ENCODE measurements around the gene LRBA. TPM values are rescaled to one million over a fixed set of nuclear protein-coding genes. Genes with fewer than 3 reads are reported as not detected.

The LRBA gene
- total RNA-seq, 5 donors from 2014 or later (not counting 1 experiment from before 2014, with no cell fraction given) = 56.1 to 81.7 (median 56.9) TPM

GRCh38 chr4:150582146-150582872, 432.8 kb downstream of the LRBA start, which contains the start of gene MAB21L2:
TSS of gene MAB21L2 (plus strand) at chr4:150582151. CDS start at chr4:150583030, 879 bp downstream.
- no peak within 1 kb of the TSS for H3K4me3 Mint-ChIP-seq
- Histone ChIP-seq H3K27me3 (replicated peaks in 1 of 2; ENCODE audit: control insufficient read depth in 2 of 2, extremely low read depth in 1 of 2, insufficient read depth in 2 of 2, low read length in 1 of 2) (no peaks in the 10 kb centered on the region), H3K9me3 (no peaks in the 10 kb centered on the region), H3K27ac (ENCODE audit: low read length) (no peak within 1 kb of the TSS), H3K36me3 (ENCODE audit: control insufficient read depth in 2 of 2, extremely low read depth in 1 of 2, insufficient read depth in 1 of 2, low read length in 1 of 2) (peaks cover 5 to 26% of the 10 kb centered on the region in 2 donors), H3K4me3 (ENCODE audit: control insufficient read depth in 1 of 2, extremely low read depth in 1 of 2, low read length in 1 of 2) (no peak within 1 kb of the TSS), H3K4me1 (ENCODE audit: control insufficient read depth in 1 of 2, extremely low read depth in 1 of 2, insufficient read depth in 2 of 2, low read length in 2 of 2) (no peaks in the 10 kb centered on the region)
- ATAC-seq (replicated peaks in 1 of 4) = no peak
- ChIA-PET CTCF (no interaction called here), POLR2A (no interaction called here)
- peaks cover 0 to 2% (median 0%) of the 10 kb centered on the region in 3 donors for H3K4me1 Mint-ChIP-seq
- 98% methylated on average over 9 of the region's 27 CpGs for WGBS (ENCODE audit: insufficient coverage)
- H3K36me3 Mint-ChIP-seq = peaks cover 67% of the 10 kb centered on the region
- H3K27me3 Mint-ChIP-seq = no peaks in the 10 kb centered on the region
- H3K27ac Mint-ChIP-seq = no peak within 1 kb of the TSS
- H3K9me3 Mint-ChIP-seq = no peaks in the 10 kb centered on the region
- DNase-seq = no peak

GRCh38 chr4:150581641-150582051, 433.4 kb downstream of the LRBA start:
- DNase-seq (no peak), ATAC-seq (replicated peaks in 1 of 4) (no peak)
- WGBS (ENCODE audit: insufficient coverage) = no CpG with 5 or more reads among the region's 13 CpGs
- Mint-ChIP-seq H3K4me1 (peaks cover 0 to 2% (median 0%) of the 10 kb centered on the region in 3 donors), H3K9me3 (no peaks in the 10 kb centered on the region), H3K27ac (no peak overlapping the region), H3K4me3 (no peak overlapping the region), H3K27me3 (no peaks in the 10 kb centered on the region), H3K36me3 (peaks cover 66% of the 10 kb centered on the region)
- H3K36me3 ChIP-seq (ENCODE audit: control insufficient read depth in 2 of 2, extremely low read depth in 1 of 2, insufficient read depth in 1 of 2, low read length in 1 of 2) = peaks cover 5 to 26% of the 10 kb centered on the region in 2 donors
- no peaks in the 10 kb centered on the region for H3K4me1 ChIP-seq (ENCODE audit: control insufficient read depth in 1 of 2, extremely low read depth in 1 of 2, insufficient read depth in 2 of 2, low read length in 2 of 2)
- no peak overlapping the region for H3K4me3 ChIP-seq (ENCODE audit: control insufficient read depth in 1 of 2, extremely low read depth in 1 of 2, low read length in 1 of 2)
- CTCF ChIA-PET = no interaction called here
- H3K27ac ChIP-seq (ENCODE audit: low read length) = no peak overlapping the region
- POLR2A ChIA-PET = no interaction called here
- no peaks in the 10 kb centered on the region for H3K9me3 ChIP-seq
- no peaks in the 10 kb centered on the region for H3K27me3 ChIP-seq (replicated peaks in 1 of 2; ENCODE audit: control insufficient read depth in 2 of 2, extremely low read depth in 1 of 2, insufficient read depth in 2 of 2, low read length in 1 of 2)

GRCh38 chr4:150581056-150581605, 434.0 kb downstream of the LRBA start:
- H3K4me3 Mint-ChIP-seq = no peak overlapping the region
- ATAC-seq (replicated peaks in 1 of 4) (no peak), DNase-seq (no peak)
- WGBS (ENCODE audit: insufficient coverage) = no CpG with 5 or more reads among the region's 7 CpGs
- no peaks in the 10 kb centered on the region for H3K27me3 Mint-ChIP-seq
- H3K36me3 Mint-ChIP-seq = peaks cover 60% of the 10 kb centered on the region
- no peaks in the 10 kb centered on the region for H3K27me3 ChIP-seq (replicated peaks in 1 of 2; ENCODE audit: control insufficient read depth in 2 of 2, extremely low read depth in 1 of 2, insufficient read depth in 2 of 2, low read length in 1 of 2)
- H3K4me1 ChIP-seq (ENCODE audit: control insufficient read depth in 1 of 2, extremely low read depth in 1 of 2, insufficient read depth in 2 of 2, low read length in 2 of 2) = no peaks in the 10 kb centered on the region
- CTCF ChIA-PET = no interaction called here
- H3K4me1 Mint-ChIP-seq = peaks cover 0 to 2% (median 0%) of the 10 kb centered on the region in 3 donors
- no peaks in the 10 kb centered on the region for H3K9me3 ChIP-seq
- peaks cover 5 to 23% of the 10 kb centered on the region in 2 donors for H3K36me3 ChIP-seq (ENCODE audit: control insufficient read depth in 2 of 2, extremely low read depth in 1 of 2, insufficient read depth in 1 of 2, low read length in 1 of 2)
- no peak overlapping the region for H3K4me3 ChIP-seq (ENCODE audit: control insufficient read depth in 1 of 2, extremely low read depth in 1 of 2, low read length in 1 of 2)
- POLR2A ChIA-PET = interaction anchor here in 1 of 2 donors (0.6 kb wide), 1 partner anchor 153 kb away, joined by 3 read pairs; no protein-coding TSS in a partner anchor
- H3K27ac Mint-ChIP-seq = no peak overlapping the region
- H3K27ac ChIP-seq (ENCODE audit: low read length) = no peak overlapping the region
- no peaks in the 10 kb centered on the region for H3K9me3 Mint-ChIP-seq

GRCh38 chr4:150580306-150580705, 434.8 kb downstream of the LRBA start:
- no peak overlapping the region for H3K4me3 ChIP-seq (ENCODE audit: control insufficient read depth in 1 of 2, extremely low read depth in 1 of 2, low read length in 1 of 2)
- CTCF ChIA-PET = no interaction called here
- no peaks in the 10 kb centered on the region for H3K4me1 ChIP-seq (ENCODE audit: control insufficient read depth in 1 of 2, extremely low read depth in 1 of 2, insufficient read depth in 2 of 2, low read length in 2 of 2)
- no peak overlapping the region for H3K27ac ChIP-seq (ENCODE audit: low read length)
- Mint-ChIP-seq H3K36me3 (peaks cover 55% of the 10 kb centered on the region), H3K27me3 (no peaks in the 10 kb centered on the region), H3K4me3 (no peak overlapping the region), H3K9me3 (no peaks in the 10 kb centered on the region), H3K4me1 (peaks cover 0 to 2% (median 2%) of the 10 kb centered on the region in 3 donors), H3K27ac (no peak overlapping the region)
- no peaks in the 10 kb centered on the region for H3K9me3 ChIP-seq
- ATAC-seq (replicated peaks in 1 of 4) (no peak), DNase-seq (no peak)
- no peaks in the 10 kb centered on the region for H3K27me3 ChIP-seq (replicated peaks in 1 of 2; ENCODE audit: control insufficient read depth in 2 of 2, extremely low read depth in 1 of 2, insufficient read depth in 2 of 2, low read length in 1 of 2)
- peaks cover 5 to 23% of the 10 kb centered on the region in 2 donors for H3K36me3 ChIP-seq (ENCODE audit: control insufficient read depth in 2 of 2, extremely low read depth in 1 of 2, insufficient read depth in 1 of 2, low read length in 1 of 2)
- POLR2A ChIA-PET = no interaction called here
- WGBS (ENCODE audit: insufficient coverage) = 100% methylated on average over 2 of the region's 9 CpGs

GRCh38 chr4:150579551-150580234, 435.4 kb downstream of the LRBA start:
- no peak overlapping the region for H3K27ac Mint-ChIP-seq

GRCh38 chr4:150578745-150579501, 436.2 kb downstream of the LRBA start:
- DNase-seq = no peak
- no peak overlapping the region for H3K4me3 ChIP-seq (ENCODE audit: control insufficient read depth in 1 of 2, extremely low read depth in 1 of 2, low read length in 1 of 2)
- Mint-ChIP-seq H3K27ac (no peak overlapping the region), H3K4me1 (peaks cover 4 to 6% (median 4%) of the 10 kb centered on the region in 3 donors), H3K9me3 (no peaks in the 10 kb centered on the region), H3K36me3 (peaks cover 49% of the 10 kb centered on the region), H3K4me3 (no peak overlapping the region), H3K27me3 (no peaks in the 10 kb centered on the region)
- no peaks in the 10 kb centered on the region for H3K9me3 ChIP-seq
- ChIA-PET CTCF (no interaction called here), POLR2A (no interaction called here)
- no peaks in the 10 kb centered on the region for H3K4me1 ChIP-seq (ENCODE audit: control insufficient read depth in 1 of 2, extremely low read depth in 1 of 2, insufficient read depth in 2 of 2, low read length in 2 of 2)
- no peaks in the 10 kb centered on the region for H3K27me3 ChIP-seq (replicated peaks in 1 of 2; ENCODE audit: control insufficient read depth in 2 of 2, extremely low read depth in 1 of 2, insufficient read depth in 2 of 2, low read length in 1 of 2)
- no CpG with 5 or more reads among the region's 12 CpGs for WGBS (ENCODE audit: insufficient coverage)
- no peak for ATAC-seq (replicated peaks in 1 of 4)
- H3K27ac ChIP-seq (ENCODE audit: low read length) = no peak overlapping the region
- H3K36me3 ChIP-seq (ENCODE audit: control insufficient read depth in 2 of 2, extremely low read depth in 1 of 2, insufficient read depth in 1 of 2, low read length in 1 of 2) = peaks cover 5 to 20% of the 10 kb centered on the region in 2 donors

More at GRCh38 chr4:150579551-150580234, 435.4 kb downstream of the LRBA start:
- ChIA-PET POLR2A (no interaction called here), CTCF (no interaction called here)
- Mint-ChIP-seq H3K36me3 (peaks cover 55% of the 10 kb centered on the region), H3K4me1 (peaks cover 4% of the 10 kb centered on the region in 3 donors), H3K27me3 (no peaks in the 10 kb centered on the region), H3K9me3 (no peaks in the 10 kb centered on the region), H3K4me3 (no peak overlapping the region)
- Histone ChIP-seq H3K4me1 (ENCODE audit: control insufficient read depth in 1 of 2, extremely low read depth in 1 of 2, insufficient read depth in 2 of 2, low read length in 2 of 2) (no peaks in the 10 kb centered on the region), H3K4me3 (ENCODE audit: control insufficient read depth in 1 of 2, extremely low read depth in 1 of 2, low read length in 1 of 2) (no peak overlapping the region), H3K36me3 (ENCODE audit: control insufficient read depth in 2 of 2, extremely low read depth in 1 of 2, insufficient read depth in 1 of 2, low read length in 1 of 2) (peaks cover 5 to 23% of the 10 kb centered on the region in 2 donors), H3K27me3 (replicated peaks in 1 of 2; ENCODE audit: control insufficient read depth in 2 of 2, extremely low read depth in 1 of 2, insufficient read depth in 2 of 2, low read length in 1 of 2) (no peaks in the 10 kb centered on the region), H3K9me3 (no peaks in the 10 kb centered on the region), H3K27ac (ENCODE audit: low read length) (no peak overlapping the region)
- WGBS (ENCODE audit: insufficient coverage) = 95% methylated on average over 61 of the region's 66 CpGs
- no peak for DNase-seq
- ATAC-seq (replicated peaks in 1 of 4) = no peak
